COLO668 (cell line): Measurements from ENCODE around the gene COQ2.
"Not testable (repeated sequence)": the region's sequence is repeated elsewhere in the genome, so short reads cannot be mapped to it uniquely, and the experiment has no call there.

Source experiments
- DNase-seq: peaks from one replicate; lab custom pipeline; 2025; ENCODE audit not compliant: unreplicated experiment; lab: John Stamatoyannopoulos, UW

The COQ2 gene

GRCh38 chr4:83285055-83285407 lies 433 bp upstream of the COQ2 start:
- DNase-seq: no peak

GRCh38 chr4:83283181-83283580 lies 1.4 kb downstream of the COQ2 start:
- no peak for DNase-seq

- DNase-seq: peak; percentile 28
Measured at GRCh38 chr4:83282049-83282535, 2.5 kb downstream of the COQ2 start.

GRCh38 chr4:83281307-83281706 lies 3.3 kb downstream of the COQ2 start:
- no peak for DNase-seq

- DNase-seq: no peak
Measured at GRCh38 chr4:83276299-83277040, 8.1 kb downstream of the COQ2 start.

- not testable (repeated sequence) for DNase-seq
Measured at GRCh38 chr4:83273926-83274325, 10.7 kb downstream of the COQ2 start.

GRCh38 chr4:83272900-83273299 lies 11.7 kb downstream of the COQ2 start:
- DNase-seq: no peak

GRCh38 chr4:83269256-83269655 lies 15.3 kb downstream of the COQ2 start:
- DNase-seq: no peak

- no peak for DNase-seq
Measured at GRCh38 chr4:83268491-83268890, 16.1 kb downstream of the COQ2 start.

GRCh38 chr4:83267830-83268475 lies 16.6 kb downstream of the COQ2 start:
- DNase-seq: no peak

- DNase-seq: no peak
Measured at GRCh38 chr4:83267121-83267829, 17.3 kb downstream of the COQ2 start.

GRCh38 chr4:83266689-83267088 lies 17.9 kb downstream of the COQ2 start:
- no peak for DNase-seq

- no peak for DNase-seq
Measured at GRCh38 chr4:83263106-83263505, 21.5 kb downstream of the COQ2 start.

- no peak for DNase-seq
Measured at GRCh38 chr4:83262682-83263081, 21.9 kb downstream of the COQ2 start.

GRCh38 chr4:83261307-83261706 lies 23.3 kb downstream of the COQ2 start:
- no peak for DNase-seq

GRCh38 chr4:83259586-83259985 lies 25.0 kb downstream of the COQ2 start:
- no peak for DNase-seq

- no peak for DNase-seq
Measured at GRCh38 chr4:83258461-83258860, 26.1 kb downstream of the COQ2 start.

- DNase-seq: no peak
Measured at GRCh38 chr4:83257811-83258210, 26.8 kb downstream of the COQ2 start.

GRCh38 chr4:83255584-83255983 lies 29.0 kb downstream of the COQ2 start:
- no peak for DNase-seq

GRCh38 chr4:83252782-83253405 lies 31.7 kb downstream of the COQ2 start:
- DNase-seq: peak; percentile 61

GRCh38 chr4:83251447-83251830 lies 33.2 kb downstream of the COQ2 start:
- DNase-seq: no peak
